GM19035 (cell line): ENCODE data around the gene DFFA.
"Not testable (repeated sequence)": the region's sequence is repeated elsewhere in the genome, so short reads cannot be mapped to it uniquely, and the experiment has no call there.

ENCODE experiments used
- ATAC-seq: cut with Tn5 transposase; IDR thresholded peaks from one replicate; pipeline ENCODE4 v1.9.1; 2021; ENCODE audit not compliant: unreplicated experiment

Gene DFFA

DNA sequence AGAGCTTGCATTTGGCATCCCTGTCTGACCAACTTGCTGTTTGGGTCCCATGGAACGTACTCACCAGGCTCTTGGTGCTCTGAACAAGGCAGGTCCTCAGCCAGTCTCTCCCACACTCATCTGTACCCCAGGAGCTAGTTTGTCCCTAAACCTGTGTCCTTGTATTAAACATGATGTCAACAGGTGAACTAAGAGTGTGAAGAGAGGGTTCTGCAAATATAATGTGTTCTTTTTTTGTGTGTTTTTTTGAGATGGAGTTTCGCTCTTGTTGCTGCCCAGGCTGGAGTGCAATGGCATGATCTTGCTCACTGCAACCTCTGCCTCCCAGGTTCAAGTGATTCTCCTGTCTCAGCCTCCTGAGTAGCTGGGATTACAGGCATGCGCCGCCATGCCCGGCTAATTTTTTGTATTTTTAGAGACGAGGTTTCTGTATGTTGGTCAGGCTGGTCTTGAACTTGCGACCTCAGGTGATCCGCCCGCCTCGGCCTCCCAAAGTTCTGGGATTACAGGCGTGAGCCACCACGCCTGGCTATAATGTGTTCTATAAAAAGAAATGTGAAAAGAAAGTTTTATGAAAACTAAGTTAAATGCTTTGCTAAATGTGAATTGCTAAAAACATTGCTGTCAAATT is 33.8 kb upstream of the DFFA start:
- ATAC-seq: not testable (repeated sequence)

DNA sequence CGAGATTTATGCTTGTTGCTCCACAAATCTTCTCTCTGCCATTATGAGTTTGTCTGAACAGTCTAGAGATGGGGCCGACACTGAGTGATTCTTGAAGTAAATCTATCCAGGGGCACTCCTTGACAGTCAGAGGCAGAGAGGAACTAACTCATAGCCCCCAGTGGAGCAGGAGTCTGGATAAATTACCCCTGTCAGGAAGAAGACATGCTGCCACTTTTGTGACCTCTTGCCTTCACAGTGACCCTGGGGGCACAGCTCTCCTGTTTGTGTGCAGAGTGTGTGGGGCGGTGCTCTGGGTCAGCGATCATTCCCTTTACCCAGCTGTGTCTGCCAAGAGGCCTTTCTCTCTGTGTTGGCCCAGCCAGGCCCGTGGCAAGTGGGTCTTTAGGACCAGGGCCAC is 31.9 kb upstream of the DFFA start:
- ATAC-seq: no peak

DNA sequence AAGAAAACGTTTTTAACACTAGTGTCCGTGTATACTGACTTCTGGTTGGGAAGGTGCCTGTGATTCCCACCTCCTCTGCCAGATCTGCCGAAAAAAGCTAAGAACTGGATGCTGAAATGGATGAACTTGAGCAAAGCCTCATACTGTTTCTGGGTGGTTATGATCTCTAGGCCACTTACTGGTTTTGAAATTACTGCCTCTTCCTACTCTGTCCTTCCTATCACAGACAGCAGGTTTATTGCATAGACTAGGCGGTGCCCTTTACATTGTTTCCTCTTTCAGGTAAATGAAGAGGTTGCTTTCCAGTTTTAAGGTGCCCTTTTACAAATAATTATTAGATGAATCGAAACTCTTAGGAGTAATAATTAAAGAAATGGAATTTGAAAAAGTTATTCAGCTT is 29.9 kb upstream of the DFFA start:
- no peak for ATAC-seq

DNA sequence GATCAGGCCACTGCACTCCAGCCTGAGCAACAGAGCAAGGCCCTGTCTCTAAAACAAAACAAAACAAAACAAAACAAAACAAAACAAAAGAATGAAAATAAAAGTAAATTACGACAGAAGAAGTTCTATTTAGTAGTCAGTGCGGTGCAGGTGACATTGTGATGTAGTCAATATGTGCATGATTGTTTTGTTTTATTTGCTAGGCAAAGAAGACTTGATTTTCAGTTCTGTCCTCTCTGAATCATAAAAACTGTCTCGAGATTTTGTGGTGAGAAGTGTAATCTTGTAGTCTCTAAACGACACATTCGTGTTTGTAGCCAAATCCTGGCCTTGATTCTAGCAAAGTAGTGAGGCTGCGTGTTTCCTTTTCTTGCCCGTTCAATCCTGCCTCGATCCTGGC is 25.9 kb upstream of the DFFA start:
- ATAC-seq: no peak

DNA sequence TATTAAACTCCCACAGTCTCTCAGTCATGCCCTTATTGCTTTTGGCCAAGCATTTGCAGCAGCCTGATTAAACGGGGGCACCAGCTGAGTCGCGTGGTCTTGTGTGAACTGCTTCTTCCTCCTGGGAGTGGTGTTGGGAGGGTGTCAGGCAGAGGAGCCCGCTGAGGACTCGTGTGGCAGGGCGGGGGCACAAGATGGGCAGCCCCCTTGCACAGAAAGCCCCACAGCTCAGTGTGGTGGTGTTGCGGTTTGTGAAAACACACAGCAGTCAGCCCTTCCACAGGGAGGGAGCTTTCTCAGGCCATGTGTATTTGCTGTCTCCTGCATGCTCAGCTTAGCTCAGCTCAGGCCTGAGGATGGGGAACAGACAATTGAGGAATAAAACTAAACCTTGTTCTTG is 24.8 kb upstream of the DFFA start:
- no peak for ATAC-seq

DNA sequence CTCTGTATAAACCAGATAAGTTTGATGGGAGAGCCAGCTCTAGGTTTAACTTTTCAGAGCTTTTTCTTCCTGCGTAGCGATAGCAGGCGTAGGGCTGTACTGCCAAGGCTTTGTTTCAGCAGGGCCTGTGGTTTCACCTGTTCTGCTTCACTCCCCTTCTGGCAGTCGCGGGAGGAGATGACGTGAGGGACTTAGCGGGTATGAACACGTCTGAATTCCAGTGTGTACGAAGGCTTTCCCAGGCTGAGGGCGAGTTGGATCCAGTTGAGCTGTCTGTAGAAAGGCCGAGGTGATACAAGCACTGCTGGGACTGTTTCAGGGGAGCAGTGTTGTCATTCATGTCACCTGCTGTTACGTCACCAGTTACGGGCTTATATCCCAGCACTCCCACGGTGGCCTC is 23.6 kb upstream of the DFFA start:
- ATAC-seq: no peak

DNA sequence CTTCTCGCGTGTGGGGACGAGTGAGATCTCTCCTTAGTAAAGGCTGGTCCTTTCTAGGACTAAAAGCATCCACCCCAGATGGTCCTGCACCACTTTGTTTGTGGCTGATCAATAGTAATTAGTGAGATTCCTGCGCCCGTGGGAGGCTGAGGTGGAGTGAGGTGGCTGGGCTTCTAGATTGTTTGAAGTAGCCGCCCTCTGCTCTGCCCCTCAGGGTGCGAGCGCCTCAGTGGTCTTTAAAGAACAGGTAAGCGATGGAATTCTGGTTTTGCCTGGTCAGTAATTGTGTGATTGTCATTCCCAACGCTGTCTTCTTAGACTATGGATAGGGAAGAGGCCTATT is 23.1 kb upstream of the DFFA start:
- ATAC-seq: no peak

DNA sequence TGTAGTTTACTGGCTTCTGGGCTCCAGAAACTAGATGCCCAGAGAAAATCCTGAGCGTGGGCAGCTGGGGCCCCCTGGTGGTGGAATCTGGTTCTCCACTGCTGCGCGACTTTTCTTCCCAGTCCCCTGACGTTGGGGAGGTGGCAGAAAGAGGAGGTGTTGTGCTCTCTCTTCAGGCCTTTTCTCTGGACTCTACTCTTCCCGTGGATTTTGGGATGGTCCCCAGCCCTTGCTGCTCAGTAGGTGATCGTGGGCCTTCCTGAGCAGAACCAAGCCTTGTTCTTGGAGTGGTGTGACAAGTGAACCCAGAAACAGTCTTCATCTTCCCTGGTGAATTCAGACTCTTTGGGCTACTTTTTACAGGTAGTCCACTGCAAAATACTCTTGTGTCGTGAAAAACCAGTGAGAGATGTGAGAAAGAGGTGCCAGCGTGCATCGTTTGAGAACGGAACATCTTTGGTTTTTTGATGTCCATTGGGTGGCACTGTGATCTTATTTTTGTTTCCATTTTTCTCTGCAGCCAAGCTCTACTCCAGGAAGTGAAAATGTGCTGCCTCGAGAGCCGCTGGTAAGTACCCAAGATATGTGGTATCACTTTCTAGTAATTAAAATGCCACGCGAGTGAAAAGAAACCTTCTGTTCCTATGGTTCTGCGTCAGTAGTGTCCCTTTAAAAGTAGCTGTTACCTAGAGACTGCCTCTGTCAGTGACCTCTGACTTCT is 22.6 kb upstream of the DFFA start:
- ATAC-seq: peak; percentile 65

DNA sequence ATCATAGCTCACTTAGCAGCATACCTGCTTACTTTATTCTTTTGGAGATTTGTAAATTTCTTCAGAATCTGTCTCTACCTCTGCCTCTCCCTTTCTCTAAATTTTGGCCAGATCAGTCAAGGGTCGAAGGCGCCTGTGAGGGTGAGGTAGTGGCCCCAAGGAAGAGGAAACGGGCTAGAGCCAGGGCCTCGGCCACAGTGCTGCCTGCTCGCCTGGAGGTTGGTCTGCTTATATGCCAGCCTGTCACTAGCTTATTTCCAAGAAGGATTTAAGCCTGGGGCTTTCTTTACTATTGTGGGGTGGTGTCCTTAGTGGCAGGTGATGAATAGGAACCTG is 22.1 kb upstream of the DFFA start:
- no peak for ATAC-seq

DNA sequence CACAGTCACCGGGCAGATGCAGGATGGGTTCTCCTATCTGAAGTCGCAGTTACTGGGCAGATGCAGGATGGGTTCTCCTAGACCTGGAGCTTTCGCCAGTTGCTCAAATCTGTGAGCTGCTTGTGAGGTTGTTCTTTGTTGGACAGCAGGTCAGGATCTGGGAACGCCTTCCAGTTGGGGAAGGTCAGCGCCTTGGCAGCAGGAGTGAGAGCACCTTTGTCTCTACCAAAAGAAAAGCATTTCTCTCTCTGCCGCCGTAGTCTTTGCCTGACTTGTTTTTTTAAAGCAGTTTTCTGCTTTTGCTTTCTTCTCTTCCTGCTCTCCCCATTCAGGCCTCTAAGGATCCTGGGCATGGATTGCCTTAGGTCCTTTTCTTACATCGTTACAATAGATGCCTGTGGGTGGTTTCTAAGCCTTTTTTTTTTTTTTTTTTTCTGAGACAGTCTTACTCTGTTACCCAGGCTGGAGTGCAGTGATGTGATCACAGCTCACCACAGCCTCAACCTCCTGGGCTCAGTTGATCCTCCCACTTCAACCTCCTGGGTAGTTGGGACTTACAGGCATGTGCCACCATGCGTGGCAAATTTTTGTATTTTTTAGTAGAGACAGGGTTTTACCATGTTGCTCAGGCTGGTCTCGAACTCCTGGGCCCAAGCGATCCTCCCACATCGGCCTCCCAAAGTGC is 18.1 kb upstream of the DFFA start:
- no peak for ATAC-seq

DNA sequence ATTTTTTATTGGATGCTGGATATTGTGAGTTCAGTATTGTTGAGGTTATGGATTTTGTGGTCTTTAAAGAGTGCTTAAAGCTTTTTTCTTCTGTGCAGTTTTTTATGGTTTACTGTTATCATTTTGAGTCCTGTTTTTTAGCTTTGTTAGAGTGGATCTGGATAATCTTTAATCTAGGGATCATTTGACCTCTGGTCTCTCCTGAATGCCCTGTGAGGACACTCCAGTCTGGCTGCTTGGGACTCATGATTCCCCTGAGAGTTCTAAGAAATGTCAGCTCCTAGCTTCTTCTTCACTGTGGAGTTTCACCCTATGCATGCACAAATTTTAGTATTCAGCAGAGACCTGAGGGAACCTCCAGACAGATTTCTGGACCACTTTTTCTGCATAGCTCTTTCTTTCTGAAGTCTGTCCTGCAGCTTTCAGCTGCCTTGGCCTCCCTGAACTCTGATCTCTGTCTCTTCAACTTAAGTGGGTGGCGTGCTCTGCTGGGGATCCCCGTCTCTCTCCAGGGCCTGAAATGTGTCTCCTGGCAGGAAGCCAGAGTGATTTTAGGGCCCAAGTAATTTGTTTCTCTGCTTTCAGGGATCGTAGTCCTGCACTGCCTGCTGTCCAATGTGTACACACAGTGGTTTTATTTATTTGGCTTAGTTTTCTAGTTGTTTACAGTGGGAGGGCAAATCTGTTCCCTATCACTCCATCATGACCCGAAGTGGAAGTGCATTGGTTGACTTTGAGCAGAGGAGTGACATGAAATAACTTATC is 17.1 kb upstream of the DFFA start:
- no peak for ATAC-seq

DNA sequence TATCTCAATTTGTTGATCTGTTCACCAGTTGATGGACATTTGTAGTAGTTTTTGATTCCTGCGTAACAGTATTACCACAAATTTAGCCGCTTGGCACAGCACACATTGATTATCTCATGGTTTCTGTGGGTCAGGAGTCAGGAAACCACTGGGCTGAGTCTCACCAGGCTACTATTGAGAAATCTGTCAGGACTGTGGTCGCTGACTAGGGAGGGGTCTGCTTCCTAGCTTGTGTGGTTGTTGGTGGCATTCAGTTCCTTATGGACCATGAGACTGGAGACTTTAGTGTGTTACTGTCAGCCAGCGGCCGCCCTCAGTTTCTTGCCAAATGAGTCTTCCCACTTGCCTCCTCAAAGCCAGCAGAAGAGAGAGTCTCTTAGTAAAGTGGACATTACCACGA is 12.2 kb upstream of the DFFA start:
- no peak for ATAC-seq

DNA sequence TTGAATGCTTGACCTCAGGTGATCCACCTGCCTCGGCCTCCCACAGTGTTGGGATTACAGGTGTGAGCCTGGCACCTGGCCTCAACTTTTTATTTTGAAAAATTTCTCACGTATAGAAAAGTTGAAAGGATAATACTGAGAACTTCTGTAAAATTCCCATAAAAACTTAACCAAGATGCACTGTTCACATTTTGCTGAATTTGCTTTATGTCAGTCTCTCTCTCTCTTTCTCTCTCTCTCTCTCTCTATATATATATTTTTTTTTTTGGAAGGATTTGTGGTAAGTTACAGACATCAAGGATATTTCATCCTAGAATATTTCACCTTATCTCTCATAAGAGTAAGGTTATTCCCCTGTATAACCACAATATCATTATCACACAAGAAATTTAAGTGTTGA is 8.3 kb upstream of the DFFA start:
- ATAC-seq: no peak

DNA sequence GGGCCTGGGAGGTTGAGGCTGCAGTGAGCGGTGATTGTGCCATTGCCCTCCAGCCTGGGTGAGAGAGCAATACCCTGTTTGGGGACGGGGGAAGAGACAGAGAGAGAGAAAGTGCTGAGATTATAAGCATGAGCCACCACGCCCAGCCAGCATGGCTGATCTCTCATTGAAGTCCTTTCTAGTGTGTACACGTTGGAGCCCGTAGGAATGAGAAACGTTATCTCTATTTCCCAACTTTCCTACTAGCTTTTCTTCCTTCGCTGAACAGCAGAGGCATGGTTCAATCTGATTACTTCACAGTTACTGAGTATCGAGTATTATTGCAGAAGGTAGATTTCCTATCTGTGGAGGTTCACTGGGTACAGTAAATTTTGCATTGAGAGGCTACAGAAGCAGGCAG is 7.0 kb upstream of the DFFA start:
- ATAC-seq: no peak

DNA sequence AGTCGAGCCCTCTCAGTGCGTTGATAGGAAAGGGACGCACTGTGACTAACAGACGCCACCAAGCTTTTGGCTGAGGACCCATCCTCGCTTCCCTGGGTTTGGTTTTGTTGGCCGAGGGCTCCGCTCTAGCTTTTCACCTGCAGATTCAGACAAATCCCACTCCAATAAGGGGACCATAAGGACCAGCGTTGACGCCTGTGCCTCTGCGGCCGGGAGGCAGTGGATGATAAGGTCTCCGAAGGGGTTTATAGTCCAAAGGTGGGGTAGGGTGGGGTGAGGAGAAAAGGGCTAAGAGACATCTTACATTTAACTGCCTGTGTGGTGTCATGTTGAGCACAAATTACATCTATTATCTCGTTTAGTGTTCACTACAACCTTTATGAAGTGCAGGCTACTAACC is 3.2 kb upstream of the DFFA start:
- no peak for ATAC-seq

DNA sequence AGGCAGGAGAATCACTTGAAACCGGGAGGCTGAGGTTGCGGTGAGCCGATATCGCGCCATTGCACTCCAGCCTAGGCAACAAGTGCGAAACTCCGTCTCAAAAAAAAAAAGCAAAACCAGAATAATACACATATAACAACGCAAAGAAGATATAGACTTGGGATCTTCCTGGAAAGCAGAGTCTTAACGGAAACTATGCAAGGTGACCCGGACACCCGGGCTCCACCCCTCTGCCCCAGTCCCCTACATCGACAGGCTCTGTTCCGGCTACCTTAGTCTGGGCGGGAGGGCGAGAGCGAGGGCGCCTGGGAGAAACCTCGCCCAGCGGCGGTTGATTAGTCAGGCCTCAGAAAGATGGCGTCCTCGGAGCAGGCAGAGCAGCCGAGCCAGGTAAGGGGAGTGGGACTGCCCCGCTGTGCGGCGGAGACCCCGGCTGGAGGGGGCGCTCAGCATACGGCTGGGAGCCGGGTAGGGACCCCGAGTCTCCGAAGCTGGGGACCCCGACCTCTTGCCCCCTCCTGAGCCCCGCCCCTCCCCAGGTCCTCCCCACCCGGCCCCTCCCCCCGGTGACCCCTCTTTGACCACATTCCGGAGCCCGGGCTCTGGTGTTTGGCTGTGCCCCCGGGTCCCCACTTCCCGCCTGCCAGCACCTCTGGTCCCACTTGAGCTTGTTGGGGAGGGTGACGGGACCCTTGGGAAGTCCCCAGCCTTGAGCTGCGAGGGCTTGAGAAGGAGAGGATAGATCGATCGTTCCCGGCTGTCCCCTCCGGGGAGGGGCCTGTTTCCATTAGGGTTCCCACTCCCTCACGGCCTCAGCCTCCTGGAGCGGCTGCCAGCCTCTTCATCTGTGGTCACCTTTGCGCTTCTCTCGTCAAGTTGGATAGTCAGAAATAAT is 2.5 kb upstream of the DFFA start, which contains the start of gene PEX14:
Gene PEX14 (plus strand): TSS at position 338 of the 895 bp plus-strand sequence. CDS start 17 bp downstream, at position 355.
- peak; percentile 62 for ATAC-seq

DNA sequence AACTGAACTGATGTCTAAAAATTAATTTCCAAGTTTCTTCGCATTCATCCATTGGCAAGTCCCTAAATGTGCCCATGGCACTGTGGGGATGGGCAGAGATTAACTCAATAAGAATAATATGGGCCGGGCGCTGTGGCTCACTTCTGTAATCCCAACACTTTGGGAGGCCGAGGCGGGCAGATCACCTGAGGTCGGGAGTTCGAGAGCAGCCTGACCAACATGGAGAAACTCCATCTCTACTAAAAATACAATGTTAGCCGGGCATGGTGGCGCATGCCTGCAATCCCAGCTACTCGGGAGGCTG is 1.9 kb upstream of the DFFA start:
- not testable (repeated sequence) for ATAC-seq

DNA sequence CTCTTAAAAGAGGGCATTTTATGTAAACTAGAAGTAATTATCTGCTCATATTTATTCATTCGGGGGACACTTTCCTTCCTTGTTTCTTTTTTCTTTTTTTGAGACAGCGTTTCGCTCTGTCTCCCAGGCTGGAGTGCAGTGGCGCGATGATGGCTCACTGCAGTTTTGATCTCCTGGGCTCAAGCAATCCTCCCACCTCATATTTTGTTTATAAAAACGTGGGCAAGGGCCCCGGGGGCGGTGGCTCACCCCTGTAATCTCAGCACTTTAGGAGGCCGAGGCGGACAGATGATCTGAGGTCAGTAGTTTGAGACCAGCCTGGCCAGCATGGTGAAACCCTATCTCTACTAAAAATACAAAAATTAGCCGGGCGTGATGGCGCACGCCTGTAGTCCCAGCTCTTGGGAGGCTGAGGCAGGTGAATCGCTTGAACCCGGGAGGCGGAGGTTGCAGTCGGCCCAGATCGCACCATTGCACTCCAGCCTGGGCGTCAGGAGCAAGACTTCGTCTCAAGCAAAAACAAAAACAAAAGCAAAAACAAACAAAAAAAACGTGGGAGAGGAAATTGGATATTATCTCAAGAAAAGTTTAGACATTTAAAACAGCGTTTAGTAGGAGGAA is 926 bp upstream of the DFFA start:
- ATAC-seq: no peak

DNA sequence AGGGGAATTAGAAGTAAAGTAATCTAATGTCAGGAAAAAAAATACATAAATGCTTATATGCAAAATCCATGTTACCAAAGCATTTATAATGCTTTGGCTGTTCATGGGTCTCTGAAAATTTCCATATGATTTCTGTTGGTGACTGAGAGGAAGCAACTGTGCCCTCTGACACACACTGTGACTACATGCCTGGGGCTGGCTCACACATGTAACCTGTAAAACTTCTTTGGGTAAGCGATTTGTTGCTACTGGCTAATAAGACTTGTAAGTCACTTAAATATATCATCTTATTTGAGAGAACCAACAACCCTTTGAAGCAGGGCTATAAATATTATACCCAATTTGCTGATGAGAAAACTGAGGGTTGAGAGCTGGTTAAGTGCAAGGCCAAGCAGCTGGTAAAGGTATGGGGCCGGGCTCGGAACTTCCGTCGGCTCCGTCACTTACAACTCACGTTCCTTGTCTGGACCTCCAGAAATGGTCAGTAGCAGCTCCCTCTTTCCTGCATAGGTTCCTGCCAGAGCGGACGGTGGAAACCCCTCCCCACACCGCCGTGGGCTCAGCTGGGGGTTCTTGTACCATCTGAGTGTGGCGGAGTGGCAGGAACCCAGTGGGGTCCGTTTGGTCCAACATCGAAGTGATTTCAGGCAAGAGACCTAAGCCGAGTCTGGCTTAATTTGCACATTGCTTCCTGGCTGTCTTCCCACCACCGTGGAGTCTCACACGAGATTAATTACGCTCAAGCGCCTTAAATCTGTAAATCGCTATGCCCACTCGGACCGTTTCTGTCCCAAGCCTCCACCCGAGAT is 714 bp downstream of the DFFA start:
- peak; percentile 2 for ATAC-seq

DNA sequence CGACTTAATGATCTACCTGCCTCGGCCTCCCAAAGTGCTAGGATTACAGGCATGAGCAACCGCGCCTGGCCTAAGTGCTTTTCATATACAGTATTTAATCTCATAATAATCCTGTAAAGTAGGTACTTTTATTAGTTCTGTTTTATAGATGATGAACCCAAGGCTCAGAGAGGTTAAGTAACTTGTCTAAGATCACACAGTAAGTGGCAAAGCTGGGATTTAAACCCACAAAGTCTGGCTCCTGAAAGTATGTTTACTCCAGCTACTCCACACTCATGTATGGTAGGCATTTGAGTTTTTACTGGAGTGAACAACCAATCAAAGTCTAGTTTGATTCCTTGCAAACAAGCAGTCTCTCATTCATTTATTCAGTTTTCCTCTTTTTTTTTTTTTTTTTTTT is 2.3 kb downstream of the DFFA start:
- ATAC-seq: no peak
